Measurements from ENCODE around the gene NAP1L5. TPM values are rescaled to one million over a fixed set of nuclear protein-coding genes. Genes with fewer than 3 reads are reported as not detected.
A peak's percentile ranks its signal among the peaks of the same experiment; 100 is the strongest.

NAP1L5 gene
- total RNA-seq, 1 experiment from 2014 or later: not detected

GRCh38 chr4:88722276-88722780 is 24.7 kb upstream of the NAP1L5 start:
- DNase-seq (ENCODE audit: low spot score): no peak

- no peak for DNase-seq (ENCODE audit: low spot score)
These were observed 23.1 kb upstream of the NAP1L5 start for GRCh38 chr4:88720451-88721428.

- DNase-seq (ENCODE audit: low spot score): no peak
These were observed 21.8 kb upstream of the NAP1L5 start for GRCh38 chr4:88719381-88719780.

- no peak for DNase-seq (ENCODE audit: low spot score)
These were observed 20.5 kb upstream of the NAP1L5 start for GRCh38 chr4:88718098-88718497.

- DNase-seq (ENCODE audit: low spot score): no peak
These were observed 16.2 kb upstream of the NAP1L5 start for GRCh38 chr4:88713782-88714181.

GRCh38 chr4:88709989-88710388 is 12.4 kb upstream of the NAP1L5 start:
- no peak for DNase-seq (ENCODE audit: low spot score)

- peak; percentile 23 for DNase-seq (ENCODE audit: low spot score)
These were observed 8.9 kb upstream of the NAP1L5 start for GRCh38 chr4:88706574-88706973.

- DNase-seq (ENCODE audit: low spot score): no peak
These were observed 8.3 kb upstream of the NAP1L5 start for GRCh38 chr4:88705805-88706492.

GRCh38 chr4:88705223-88705622 is 7.6 kb upstream of the NAP1L5 start:
- no peak for DNase-seq (ENCODE audit: low spot score)

- no peak for DNase-seq (ENCODE audit: low spot score)
These were observed 5.2 kb upstream of the NAP1L5 start for GRCh38 chr4:88702782-88703181.

GRCh38 chr4:88698519-88698918 is 890 bp upstream of the NAP1L5 start:
- DNase-seq (ENCODE audit: low spot score): no peak

GRCh38 chr4:88697141-88697540 is 488 bp downstream of the NAP1L5 start:
- no peak for DNase-seq (ENCODE audit: low spot score)

GRCh38 chr4:88696630-88697029 is 999 bp downstream of the NAP1L5 start:
- no peak for DNase-seq (ENCODE audit: low spot score)

- no peak for DNase-seq (ENCODE audit: low spot score)
These were observed 3.8 kb downstream of the NAP1L5 start for GRCh38 chr4:88693792-88694191.

- no peak for DNase-seq (ENCODE audit: low spot score)
These were observed 7.3 kb downstream of the NAP1L5 start for GRCh38 chr4:88690355-88690754.

GRCh38 chr4:88681209-88681608 is 16.4 kb downstream of the NAP1L5 start:
- no peak for DNase-seq (ENCODE audit: low spot score)

GRCh38 chr4:88675543-88675942 is 22.1 kb downstream of the NAP1L5 start:
- no peak for DNase-seq (ENCODE audit: low spot score)

- no peak for DNase-seq (ENCODE audit: low spot score)
These were observed 22.6 kb downstream of the NAP1L5 start for GRCh38 chr4:88674979-88675378.

- DNase-seq (ENCODE audit: low spot score): no peak
These were observed 23.1 kb downstream of the NAP1L5 start for GRCh38 chr4:88674565-88674964.

GRCh38 chr4:88673886-88674285 is 23.7 kb downstream of the NAP1L5 start:
- no peak for DNase-seq (ENCODE audit: low spot score)

- DNase-seq (ENCODE audit: low spot score): peak; percentile 23
These were observed 24.6 kb downstream of the NAP1L5 start for GRCh38 chr4:88672987-88673386.

GRCh38 chr4:88661739-88662138 is 35.9 kb downstream of the NAP1L5 start:
- DNase-seq (ENCODE audit: low spot score): no peak
